NCI-H128 (cell line): ENCODE measurements around the gene PABPN1L.

Source experiments
- DNase-seq: peaks from one replicate; lab custom pipeline; 2025; ENCODE audit not compliant: unreplicated experiment; lab: John Stamatoyannopoulos, UW

Gene PABPN1L, protein sequence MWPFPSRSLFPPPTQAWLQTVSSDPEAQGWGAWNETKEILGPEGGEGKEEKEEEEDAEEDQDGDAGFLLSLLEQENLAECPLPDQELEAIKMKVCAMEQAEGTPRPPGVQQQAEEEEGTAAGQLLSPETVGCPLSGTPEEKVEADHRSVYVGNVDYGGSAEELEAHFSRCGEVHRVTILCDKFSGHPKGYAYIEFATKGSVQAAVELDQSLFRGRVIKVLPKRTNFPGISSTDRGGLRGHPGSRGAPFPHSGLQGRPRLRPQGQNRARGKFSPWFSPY

DNA sequence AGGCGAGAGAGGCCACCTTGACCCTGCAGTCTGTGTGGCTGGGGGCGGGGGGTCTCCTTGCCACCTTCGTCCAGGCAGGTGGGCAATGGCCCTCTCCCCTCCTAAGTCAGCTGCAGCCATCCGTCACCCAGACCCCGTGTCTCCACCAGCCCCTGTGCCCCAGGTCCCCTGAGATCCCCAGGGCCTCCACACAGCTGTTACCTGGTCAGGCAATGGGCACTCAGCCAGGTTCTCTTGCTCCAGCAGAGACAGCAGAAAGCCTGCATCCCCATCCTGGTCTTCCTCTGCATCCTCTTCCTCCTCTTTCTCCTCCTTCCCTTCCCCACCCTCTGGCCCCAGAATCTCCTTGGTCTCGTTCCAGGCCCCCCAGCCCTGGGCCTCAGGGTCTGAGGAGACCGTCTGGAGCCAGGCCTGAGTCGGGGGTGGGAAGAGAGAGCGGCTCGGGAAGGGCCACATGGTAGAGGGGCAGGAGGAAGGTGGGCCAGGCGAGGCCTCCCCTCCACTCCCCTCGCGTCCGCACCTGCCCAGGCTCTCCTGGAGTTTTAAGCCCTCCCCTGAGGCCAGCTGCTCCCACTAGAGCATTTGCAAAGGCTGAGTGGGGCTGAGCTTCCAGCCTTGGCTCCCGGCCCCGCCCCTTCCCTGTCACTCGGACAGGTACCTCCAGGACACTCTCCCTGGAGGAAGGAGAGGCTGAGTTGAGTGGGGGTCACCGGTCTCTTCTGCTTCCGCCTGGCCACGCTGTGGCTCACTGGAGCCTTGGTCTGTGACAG, at the start of gene PABPN1L:
TSS of gene PABPN1L (minus strand) at position 510 of the 770 bp plus-strand sequence. CDS start at position 456, 54 bp downstream.
- DNase-seq: no peak

DNA sequence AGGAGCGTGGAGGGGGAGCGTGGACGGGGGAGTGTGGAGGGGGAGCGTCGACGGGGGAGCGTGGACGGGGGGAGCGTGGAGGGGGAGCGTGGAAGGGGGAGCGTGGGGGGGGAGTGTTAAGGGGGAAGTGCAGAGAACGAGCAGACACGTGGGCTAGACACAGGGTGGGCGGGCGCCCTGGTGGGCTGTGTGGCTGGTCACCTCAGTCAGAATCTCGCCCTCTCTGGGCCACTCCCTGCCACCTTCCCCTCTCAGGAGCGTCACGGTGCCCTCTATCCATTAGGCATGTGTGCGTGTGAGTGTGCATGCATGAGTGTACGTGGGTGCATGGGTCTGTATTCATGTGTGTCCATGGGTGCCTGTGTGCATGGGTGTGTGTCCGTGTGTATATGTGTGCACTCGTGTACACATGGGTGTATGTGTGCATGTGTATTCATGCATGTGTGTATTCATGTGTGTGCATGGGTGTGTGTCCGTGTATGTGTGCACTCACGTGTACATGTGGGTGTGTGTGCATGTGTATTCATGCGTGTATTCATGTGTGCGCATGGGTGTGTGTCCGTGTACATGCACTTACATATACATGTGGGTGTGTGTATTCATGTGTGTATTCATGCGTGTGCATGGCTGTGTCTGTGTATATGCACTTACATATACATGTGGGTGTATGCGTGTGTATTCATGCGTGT, 49.3 kb upstream of the PABPN1L start:
- DNase-seq: no peak

DNA sequence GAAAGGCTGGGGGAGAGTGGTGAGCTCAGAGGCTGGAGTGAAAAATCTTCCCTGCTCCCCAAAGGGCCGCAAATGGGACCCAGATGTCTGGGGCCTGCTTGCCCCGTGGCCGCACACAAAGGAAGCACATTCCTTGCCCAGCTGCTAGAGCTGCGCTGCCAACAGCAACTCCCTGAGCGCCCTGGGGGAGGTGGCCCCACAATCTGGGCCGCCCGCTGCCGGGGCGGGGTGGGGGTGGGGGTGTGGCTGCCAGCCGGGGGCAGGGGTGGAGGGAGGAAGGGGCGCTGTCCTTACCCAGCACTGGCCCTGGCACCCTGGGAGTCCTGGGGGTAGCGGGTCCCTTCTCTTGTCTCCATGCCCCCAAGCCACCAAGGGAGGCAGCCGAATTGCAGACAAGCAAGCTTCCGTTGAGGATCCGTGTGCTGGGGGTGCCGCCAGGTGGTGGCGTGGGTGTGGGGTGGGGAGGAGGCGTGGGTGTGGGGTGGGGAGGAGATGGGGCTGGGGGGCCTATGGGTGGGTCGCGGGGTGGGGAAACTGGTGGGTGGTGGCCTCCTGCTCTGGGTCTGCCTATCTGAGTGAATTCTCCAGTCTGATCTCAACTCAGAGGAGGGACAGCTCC, 48.4 kb upstream of the PABPN1L start:
- no peak for DNase-seq

DNA sequence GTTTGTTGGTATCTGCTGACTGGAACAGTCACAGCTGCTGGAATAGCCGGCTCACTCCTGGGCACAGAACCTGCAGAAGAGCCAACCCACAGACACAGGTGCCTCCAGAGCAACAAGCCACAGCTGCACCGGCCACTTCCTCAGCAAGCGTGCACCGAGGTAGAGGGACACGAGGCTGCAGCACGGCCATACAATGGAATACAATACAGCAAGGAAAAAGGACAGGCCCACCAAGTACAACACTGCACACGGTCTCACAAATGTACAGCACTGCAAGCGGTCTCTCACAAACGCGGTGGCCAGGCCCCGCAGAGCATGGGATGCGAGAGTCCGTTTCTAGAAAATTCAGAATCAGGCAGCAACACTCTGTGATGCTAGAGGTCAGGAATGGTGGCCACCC, 47.4 kb upstream of the PABPN1L start:
- no peak for DNase-seq

DNA sequence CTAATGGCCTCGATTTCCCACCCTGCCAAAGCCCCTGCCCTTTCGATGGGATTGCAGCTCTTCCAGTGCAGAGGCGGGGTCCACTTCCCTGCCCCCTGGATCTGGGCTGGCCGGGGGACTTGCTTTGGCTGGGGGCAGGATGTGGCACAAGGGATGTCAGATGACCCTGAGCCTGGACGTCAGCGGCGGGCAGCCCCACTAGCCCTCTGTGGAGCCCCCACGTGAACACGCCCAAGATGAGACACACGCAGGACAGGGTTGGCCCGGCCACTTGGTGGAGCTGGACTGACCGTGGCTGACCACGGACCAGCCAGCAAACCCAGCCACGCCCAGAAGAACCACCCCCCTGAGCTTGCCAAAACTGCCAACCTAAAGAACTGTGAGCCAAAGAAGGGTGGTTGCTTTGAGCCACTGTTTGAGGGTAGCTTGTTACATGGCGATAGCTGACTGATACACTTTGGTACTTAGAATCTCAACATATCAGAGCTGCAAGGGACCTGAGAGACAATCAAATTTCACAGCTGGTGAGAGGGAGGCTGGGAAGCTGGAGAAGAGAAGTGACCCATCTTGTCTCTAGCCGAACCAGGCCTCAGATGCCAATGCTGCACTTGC, 46.6 kb upstream of the PABPN1L start:
- DNase-seq: no peak

DNA sequence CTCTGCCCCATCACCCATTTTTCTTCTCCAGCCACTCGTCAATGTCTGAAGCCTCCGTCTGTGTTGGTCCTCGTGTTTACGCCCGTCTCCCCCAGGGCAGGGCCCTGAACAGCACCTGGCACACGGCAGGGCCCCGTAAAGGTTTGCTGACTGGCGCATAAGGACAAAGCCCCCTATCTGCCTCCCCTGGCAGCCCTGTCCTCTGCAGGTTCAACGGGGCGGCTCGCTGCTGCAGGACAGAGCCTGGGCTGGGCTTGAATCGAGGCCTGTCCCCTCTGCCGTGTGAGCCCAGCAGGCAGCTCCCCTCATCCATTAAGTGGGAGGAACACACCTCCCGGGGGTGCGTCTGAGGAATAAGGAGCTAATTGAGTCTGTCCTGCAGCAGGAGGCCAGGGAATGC, 46.1 kb upstream of the PABPN1L start:
- no peak for DNase-seq

DNA sequence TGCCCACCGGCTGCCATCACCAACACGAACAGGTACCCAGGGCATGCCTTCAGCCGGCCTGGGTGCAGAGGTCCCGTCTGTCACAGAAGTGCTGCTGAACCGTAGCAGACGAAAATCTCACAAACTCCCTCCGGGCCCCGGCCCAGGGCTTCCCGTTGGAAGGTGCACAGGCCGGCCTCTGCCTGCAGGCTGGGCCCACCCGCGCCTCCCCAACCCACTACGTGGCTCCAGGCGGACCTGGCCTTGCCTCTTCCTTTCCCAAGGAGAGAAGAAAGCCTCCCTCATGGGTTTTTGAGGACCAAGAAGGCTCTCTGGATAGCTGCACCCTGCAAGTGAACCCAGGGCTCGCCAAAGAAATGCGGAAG, 45.5 kb upstream of the PABPN1L start:
- no peak for DNase-seq

DNA sequence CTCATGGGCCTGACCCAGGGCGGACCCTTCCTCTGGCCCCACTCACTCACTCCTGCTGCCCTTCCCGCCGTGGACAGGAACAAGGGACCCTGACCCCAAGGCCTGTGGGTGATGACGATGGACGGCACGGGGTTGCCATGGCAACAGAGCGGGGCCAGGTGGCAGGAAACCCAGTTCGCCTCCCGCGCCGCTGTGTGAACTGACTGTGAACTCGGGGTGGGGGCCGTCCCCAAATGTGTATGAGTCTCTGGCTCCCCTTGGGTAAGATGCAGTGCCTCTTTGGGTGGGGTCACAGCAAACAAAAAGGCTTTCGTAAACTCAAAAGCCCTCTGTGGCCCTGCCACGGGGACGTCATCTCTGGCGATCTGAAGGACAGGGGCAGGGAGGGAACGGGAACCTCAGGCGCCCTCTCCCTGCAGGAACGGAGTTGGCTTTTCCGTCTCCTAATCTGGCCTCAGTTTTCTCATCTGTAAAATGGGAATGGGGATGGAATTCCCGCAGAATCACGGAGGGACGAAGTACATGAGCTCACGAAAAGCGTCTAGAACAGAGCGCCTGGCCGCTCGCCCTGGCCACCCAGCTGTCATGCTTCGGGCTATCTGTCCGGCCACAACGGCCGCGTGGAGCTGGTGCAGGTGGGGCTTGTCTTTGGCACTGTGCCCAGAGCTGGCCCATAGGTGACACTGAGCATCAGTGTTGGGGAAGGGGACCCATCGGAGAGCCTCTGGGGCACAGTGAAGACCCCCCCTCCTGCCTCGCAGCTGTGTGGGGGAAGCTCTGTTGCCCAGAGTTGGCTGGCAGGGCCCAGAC, 44.9 kb upstream of the PABPN1L start:
- no peak for DNase-seq

DNA sequence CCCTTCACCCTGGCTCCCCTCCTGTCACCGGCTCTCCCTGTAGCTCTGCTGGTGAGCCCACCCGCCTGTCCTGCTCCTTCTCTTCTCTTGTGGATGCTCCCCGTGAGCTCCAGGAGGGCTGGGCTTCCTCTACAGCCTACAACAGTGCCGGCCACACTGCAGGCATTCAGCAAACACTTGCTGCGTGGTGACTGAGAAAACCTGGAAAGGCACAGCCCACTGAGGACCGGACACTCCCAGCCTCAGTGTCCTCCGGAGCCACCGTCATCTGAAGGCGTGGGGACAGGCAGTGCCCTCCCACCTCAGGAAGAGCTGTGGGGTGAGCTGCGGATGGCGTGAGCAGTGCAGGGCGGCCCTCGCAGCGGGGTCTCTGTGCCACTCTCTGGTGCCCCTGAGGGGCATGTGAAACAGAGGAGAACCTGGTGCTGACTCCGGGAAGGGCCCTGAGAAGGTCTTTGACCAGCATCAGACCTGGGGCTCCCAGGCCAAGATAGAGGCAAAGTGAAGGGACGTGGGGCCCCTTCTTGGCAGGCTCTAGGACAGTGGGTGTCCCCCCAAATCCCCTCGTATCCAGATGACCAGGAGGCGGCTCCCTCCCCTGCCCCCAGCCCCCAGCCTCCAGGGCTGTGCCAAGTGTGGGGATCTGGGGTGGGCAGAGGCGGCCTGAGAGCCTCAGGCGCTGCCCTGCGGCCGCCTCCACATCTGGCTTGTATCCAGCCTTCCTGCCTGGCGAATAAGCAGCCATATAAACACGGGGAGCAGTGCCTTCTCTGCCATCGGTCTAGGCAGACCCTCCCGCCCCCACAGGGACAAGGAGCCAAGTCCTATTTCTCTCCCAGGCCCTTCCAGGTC, 44.0 kb upstream of the PABPN1L start:
- no peak for DNase-seq

DNA sequence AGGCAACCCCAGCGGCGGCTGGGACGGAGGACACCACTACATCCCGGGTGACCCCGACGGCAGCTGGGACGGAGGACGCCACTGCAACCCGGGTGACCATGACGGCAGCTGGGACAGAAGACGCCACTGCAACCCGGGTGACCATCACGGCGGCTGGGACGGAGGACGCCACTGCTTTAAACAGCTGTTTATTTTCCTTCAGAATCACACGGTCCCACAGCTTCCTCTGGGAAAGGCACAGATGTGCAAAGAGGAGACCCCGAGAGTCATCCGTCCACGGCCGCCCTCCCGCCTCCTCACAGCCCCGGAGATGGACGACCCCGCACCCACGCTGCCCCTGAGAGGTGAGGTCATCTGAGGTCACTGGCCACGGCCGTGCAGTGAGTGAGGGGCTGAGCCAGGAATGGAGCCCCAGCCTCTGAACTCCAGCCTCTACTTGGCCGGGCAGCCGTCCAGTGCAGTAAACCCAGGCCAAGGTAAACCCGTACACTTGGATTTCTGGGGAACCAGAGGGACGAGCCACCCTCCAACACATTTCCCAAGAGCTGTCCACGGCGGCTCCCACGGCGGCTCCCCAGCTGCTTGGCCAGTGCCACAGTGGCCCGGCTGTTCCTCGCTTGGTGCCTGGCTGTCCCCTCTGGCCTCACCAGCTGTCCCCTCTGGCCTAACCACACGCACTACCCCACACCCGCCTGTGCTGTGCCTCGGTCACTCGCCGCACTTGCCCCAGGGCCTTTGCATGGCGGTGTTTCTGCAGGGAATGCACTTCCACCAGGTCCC, 43.2 kb upstream of the PABPN1L start:
- DNase-seq: no peak

DNA sequence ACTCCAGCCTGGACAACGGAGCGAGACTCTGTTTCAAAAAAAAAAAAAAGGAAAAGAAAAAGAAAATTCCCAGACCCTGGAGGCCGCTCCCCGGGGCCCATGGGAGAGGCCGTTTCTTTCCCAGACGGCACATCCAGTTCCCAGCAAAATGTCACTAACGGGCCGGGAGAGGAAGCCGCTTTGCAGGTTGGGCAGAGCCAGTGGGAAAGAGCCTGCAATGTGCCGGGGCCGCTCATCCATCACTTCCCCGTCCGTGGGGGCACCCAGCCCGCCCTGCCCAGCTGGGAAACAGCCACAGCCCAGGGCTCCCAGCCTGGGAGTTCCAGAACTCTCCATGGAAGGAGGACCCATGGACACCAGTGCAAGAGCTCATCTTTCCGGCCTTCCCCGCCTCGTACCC, 41.8 kb upstream of the PABPN1L start:
- no peak for DNase-seq

DNA sequence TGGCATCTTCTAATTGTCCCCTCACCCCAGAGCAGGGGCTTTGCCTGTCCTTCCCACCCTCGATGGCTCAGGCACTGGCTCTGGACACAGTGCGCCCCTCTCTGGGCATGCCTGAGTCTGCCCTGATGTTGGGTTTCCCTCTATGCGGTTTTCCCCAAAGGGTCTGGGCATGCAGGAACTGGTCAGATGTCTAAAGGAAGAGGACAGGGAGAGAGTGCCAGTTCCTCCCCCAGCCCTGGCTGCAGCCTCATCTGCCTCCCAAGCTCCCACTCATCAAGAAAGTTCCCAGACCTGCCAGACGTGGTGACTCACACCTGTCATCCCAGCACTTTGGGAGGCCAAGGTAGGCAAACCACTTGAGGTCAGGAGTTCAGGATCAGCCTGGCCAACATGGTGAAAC, 41.3 kb upstream of the PABPN1L start:
- DNase-seq: no peak

DNA sequence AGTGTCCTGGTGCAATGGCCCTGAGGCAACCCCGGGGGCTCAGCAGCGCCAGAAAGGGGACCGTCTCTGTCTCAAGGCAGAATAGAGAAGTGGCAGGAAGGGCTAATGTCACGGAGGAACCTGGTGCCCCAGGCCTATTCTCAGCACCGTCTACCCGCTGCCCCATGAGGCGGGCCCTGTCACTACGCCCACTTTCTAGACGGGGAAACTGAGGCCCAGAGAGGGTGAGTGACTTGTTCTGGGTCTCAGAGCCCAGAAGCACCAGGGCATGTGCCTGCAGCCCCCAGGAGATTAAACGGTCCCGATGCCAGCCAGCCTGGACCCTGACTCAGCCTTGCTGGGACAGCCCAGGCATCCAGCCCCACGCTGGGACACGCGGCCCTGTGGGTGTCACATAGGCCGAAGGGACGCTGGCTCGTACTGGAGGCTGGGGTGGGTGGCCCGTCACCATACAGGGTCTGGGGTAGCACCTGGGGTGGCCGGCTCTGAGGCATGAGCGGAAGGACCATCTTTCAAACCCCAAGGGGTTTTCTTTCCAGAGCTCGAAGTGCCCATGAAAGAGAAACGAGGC, 40.2 kb upstream of the PABPN1L start:
- DNase-seq: no peak

DNA sequence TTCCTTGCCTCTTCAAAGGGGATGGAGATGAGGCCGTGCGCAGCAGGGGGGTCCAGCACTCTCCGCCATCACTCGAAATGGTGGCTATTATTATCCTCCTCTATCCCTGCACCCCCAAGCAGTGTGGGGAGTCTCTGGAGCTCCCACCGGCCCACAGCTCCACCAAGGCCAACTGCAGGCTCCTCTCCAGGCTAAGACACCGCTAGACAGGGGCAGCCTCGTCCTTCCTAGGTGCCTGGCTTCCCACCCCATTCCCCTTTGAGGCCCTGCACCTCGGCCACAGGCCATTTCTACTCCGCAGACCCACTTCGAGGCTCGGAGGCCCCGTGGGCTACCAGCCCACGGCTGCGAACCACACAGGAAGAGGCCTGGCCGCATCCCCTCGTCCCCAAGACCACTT, 39.6 kb upstream of the PABPN1L start:
- DNase-seq: no peak

DNA sequence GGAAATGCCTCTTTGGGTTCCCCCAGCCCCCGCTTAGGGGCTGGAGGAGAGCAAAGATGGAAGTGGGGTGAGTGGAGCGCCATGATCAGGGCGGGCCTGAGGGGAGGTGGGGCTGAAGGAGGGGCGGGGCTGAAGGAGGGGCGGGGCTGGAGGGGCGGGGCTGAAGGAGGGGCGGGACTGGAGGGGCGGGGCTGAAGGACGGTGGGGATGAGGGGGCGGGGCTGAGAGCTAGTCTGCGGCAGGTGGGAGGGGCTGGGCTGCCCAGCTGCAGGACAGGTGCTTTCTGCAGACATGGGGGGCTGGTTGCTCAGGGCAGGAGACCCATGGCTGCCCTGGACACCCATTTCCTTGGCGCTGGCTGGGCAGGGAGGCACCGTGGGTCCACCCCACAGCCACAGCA, 39.1 kb upstream of the PABPN1L start:
- DNase-seq: no peak

DNA sequence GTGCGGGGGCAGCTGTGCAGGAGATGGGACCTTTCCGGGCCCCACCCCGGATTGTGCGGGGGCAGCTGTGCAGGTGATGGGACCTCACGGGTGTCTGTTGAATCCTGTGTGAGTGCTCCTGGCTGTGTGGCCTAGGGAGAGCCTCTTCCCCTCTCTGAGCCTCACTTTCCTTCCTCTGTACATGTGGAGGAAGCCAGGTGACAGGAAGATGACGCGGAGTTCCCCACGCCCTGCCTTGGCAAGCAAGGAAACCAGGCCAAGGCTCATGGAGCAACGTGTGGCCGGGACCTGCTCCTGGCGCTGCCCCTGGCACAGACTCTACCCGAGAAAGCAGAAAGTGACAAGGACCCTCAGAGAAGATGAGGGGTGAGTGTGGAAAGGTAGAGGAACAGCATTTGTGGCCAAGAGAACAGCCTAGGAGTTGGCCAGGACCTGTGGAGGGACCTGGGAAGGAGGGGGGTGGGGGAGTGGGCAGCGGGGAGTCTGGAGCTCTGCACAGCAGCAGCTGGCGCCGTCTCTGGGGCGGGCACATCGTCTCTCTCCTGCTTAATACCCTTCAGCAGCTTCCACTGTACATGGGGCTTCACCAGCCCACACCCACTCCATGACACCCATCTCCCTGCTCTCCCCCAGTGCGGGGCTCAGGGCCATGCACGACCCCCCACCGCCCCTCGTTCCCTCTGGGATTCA, 38.4 kb upstream of the PABPN1L start:
- no peak for DNase-seq

DNA sequence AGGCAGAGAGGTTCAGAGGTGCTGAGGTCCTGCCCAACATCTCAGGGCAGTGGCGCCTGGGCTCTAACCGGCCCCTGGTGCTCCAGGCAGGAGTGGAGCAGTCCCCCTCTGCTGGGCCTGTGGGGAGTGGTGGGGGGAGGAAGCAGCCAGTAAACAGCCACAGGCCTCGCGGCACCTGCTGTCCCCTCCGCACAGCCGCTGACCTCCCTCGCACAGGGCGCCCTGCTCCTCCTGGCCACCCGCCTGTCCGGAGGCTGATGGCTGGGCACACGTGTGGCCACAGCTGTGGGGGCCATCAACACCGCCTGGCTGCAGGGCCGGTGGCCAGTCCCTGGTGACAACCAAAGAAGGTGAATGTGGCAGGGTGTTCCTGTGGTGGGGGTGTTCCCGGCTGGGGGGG, 36.8 kb upstream of the PABPN1L start:
- DNase-seq: no peak

DNA sequence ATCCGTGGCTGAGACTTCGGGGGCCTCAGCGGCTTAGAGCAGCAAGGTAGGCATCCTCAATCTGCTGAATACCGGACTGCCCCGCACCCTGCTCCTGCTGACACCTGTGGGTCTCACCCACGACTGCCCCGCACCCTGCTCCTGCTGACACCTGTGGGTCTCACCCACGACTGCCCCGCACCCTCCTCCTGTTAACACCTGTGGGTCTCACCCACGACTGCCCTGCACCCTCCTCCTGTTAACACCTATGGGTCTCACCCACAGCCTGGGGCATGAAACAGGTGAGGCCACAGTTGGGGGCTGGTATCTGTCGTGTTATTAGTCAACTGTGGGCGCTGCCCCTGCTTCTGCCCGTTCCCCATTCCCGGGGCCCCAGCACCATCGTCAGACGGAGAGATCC, 36.3 kb upstream of the PABPN1L start:
- DNase-seq: no peak
